Measurements from ENCODE around the gene RAB23.

RAB23 gene

GRCh38 chr6:57163956-57164355 is 58.2 kb downstream of the RAB23 start:
- no peak overlapping the region for H3K4me3 ChIP-seq (ENCODE audit: low read length, poor library complexity, severe bottlenecking)
- H4K20me1 ChIP-seq (ENCODE audit: insufficient read depth, low read length, poor library complexity, severe bottlenecking) = no peaks in the 10 kb centered on the region
- H3K9me3 ChIP-seq (ENCODE audit: insufficient read depth, low read depth, low read length) = no peaks in the 10 kb centered on the region
- peaks cover 6% of the 10 kb centered on the region; the same call in 1 of the 2 replicates for H3K36me3 ChIP-seq (ENCODE audit: insufficient read depth, low read length)
- no peak for TF ChIP-seq EZH2phosphoT487 (IDR thresholded peaks at IDR 0.05; ENCODE audit: borderline replicate concordance)
- TF ChIP-seq CTCF (conservative IDR thresholded peaks at IDR 0.05; ENCODE audit: low read length) = no peak
- H3K4me2 ChIP-seq (ENCODE audit: low read depth, low read length, poor library complexity, severe bottlenecking) = no peak overlapping the region
- no peaks in the 10 kb centered on the region for H3K27me3 ChIP-seq (ENCODE audit: insufficient read depth, low read length, poor library complexity, severe bottlenecking)
- no peaks in the 10 kb centered on the region for H3F3A ChIP-seq (ENCODE audit: low read depth)
- no peak overlapping the region for H2AFZ ChIP-seq (ENCODE audit: low read length)
- no peaks in the 10 kb centered on the region for H3K9me2 ChIP-seq (replicated peaks; ENCODE audit: low read depth, low read length)
- no peaks in the 10 kb centered on the region for H3K79me2 ChIP-seq (ENCODE audit: insufficient read depth, low read length)
- H3K4me1 ChIP-seq (ENCODE audit: insufficient read depth, low read length, poor library complexity, severe bottlenecking) = no peaks in the 10 kb centered on the region
- H3K9ac ChIP-seq (ENCODE audit: low read depth, low read length, poor library complexity, severe bottlenecking) = no peak overlapping the region

- Histone ChIP-seq H3K9ac (ENCODE audit: low read depth, low read length, poor library complexity, severe bottlenecking) (no peak overlapping the region), H3K4me3 (ENCODE audit: low read length, poor library complexity, severe bottlenecking) (no peak overlapping the region), H2AFZ (ENCODE audit: low read length) (no peak overlapping the region), H3F3A (ENCODE audit: low read depth) (no peaks in the 10 kb centered on the region), H3K9me2 (replicated peaks; ENCODE audit: low read depth, low read length) (no peaks in the 10 kb centered on the region), H3K4me2 (ENCODE audit: low read depth, low read length, poor library complexity, severe bottlenecking) (no peak overlapping the region), H3K4me1 (ENCODE audit: insufficient read depth, low read length, poor library complexity, severe bottlenecking) (no peaks in the 10 kb centered on the region), H3K27me3 (ENCODE audit: insufficient read depth, low read length, poor library complexity, severe bottlenecking) (no peaks in the 10 kb centered on the region), H3K36me3 (ENCODE audit: insufficient read depth, low read length) (peaks cover 6% of the 10 kb centered on the region; the same call in 1 of the 2 replicates), H3K79me2 (ENCODE audit: insufficient read depth, low read length) (no peaks in the 10 kb centered on the region), H4K20me1 (ENCODE audit: insufficient read depth, low read length, poor library complexity, severe bottlenecking) (no peaks in the 10 kb centered on the region), H3K9me3 (ENCODE audit: insufficient read depth, low read depth, low read length) (no peaks in the 10 kb centered on the region)
- TF ChIP-seq CTCF (conservative IDR thresholded peaks at IDR 0.05; ENCODE audit: low read length) (no peak), EZH2phosphoT487 (IDR thresholded peaks at IDR 0.05; ENCODE audit: borderline replicate concordance) (no peak)
Observed at GRCh38 chr6:57162516-57162915, 59.6 kb downstream of the RAB23 start.

GRCh38 chr6:57162028-57162427 is 60.1 kb downstream of the RAB23 start:
- TF ChIP-seq EZH2phosphoT487 (IDR thresholded peaks at IDR 0.05; ENCODE audit: borderline replicate concordance) = no peak
- TF ChIP-seq CTCF (conservative IDR thresholded peaks at IDR 0.05; ENCODE audit: low read length) = no peak
- H3K9me2 ChIP-seq (replicated peaks; ENCODE audit: low read depth, low read length) = no peaks in the 10 kb centered on the region
- no peak overlapping the region for H2AFZ ChIP-seq (ENCODE audit: low read length)
- H3K4me3 ChIP-seq (ENCODE audit: low read length, poor library complexity, severe bottlenecking) = no peak overlapping the region
- H3K4me1 ChIP-seq (ENCODE audit: insufficient read depth, low read length, poor library complexity, severe bottlenecking) = no peaks in the 10 kb centered on the region
- no peaks in the 10 kb centered on the region for H4K20me1 ChIP-seq (ENCODE audit: insufficient read depth, low read length, poor library complexity, severe bottlenecking)
- H3K4me2 ChIP-seq (ENCODE audit: low read depth, low read length, poor library complexity, severe bottlenecking) = no peak overlapping the region
- no peak overlapping the region for H3K9ac ChIP-seq (ENCODE audit: low read depth, low read length, poor library complexity, severe bottlenecking)
- no peaks in the 10 kb centered on the region for H3K79me2 ChIP-seq (ENCODE audit: insufficient read depth, low read length)
- no peaks in the 10 kb centered on the region for H3K9me3 ChIP-seq (ENCODE audit: insufficient read depth, low read depth, low read length)
- no peaks in the 10 kb centered on the region for H3K27me3 ChIP-seq (ENCODE audit: insufficient read depth, low read length, poor library complexity, severe bottlenecking)
- H3F3A ChIP-seq (ENCODE audit: low read depth) = no peaks in the 10 kb centered on the region
- H3K36me3 ChIP-seq (ENCODE audit: insufficient read depth, low read length) = peaks cover 6% of the 10 kb centered on the region; the same call in 1 of the 2 replicates

All from Loucy (cell line).